OCI-M2 (cell line): ENCODE results near the gene PAIP1.
"Not testable (repeated sequence)": the region's sequence is repeated elsewhere in the genome, so short reads cannot be mapped to it uniquely, and the experiment has no call there.

Experiments
- DNase-seq: peaks from one replicate; lab custom pipeline; 2025; ENCODE audit not compliant: unreplicated experiment; lab: John Stamatoyannopoulos, UW

PAIP1 gene

DNA sequence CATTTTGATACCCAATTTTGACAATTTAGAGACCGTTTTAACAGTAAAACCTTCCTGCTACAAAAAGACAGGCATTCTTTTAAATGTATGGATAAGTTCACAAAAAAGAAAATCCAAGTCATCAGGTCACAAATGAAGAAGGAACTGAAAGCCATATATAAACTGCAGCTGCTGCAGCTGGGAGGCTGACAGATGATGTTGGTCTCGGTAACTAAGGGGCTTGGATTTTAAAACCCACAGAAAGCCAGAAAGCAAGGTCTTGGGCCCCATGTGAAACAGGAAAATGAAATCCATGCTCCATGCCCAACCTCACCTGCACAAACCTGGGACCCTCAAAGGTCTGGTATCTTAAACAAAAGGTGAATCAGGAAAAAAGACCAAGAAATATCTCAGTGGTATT lies 26.2 kb downstream of the PAIP1 start:
- no peak for DNase-seq

DNA sequence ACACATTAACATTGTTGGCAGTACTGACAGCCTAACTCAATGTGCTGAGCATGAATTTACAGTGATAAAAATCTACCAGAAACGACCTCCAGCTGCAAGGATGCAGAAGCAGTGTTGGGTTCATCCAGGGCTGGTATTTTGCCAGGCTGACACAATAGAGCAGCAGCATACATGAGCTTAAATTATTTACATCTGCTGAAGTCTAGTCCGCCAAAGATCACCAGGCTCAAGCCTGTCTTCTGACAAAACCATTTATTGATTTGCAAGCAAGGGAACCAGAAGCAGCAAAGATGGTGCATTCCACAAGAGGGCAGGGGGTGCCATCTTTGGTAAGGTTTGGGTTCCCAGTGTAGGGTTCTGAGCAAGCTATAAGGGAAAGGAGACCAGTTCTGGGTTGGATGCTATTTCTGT lies 33.2 kb downstream of the PAIP1 start:
- no peak for DNase-seq

DNA sequence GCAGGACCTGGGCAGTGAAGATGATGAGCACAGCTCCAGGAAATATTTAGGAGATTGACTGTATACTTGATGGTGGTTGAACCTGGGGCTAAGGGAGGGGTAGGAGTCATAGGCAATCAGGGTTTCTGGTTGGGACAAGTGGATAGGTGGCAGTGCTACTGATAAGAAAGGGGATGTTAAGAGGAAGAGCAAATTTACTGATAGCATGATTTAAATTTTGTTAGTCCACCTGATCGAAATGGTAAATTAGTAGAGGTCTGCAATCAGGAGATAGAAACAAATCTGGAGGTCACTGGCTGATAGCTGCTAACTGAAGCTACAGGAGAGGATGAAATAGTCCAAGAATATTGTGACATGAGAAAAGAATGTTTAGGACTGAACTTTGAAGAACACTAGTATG lies 36.3 kb downstream of the PAIP1 start:
- DNase-seq: no peak

DNA sequence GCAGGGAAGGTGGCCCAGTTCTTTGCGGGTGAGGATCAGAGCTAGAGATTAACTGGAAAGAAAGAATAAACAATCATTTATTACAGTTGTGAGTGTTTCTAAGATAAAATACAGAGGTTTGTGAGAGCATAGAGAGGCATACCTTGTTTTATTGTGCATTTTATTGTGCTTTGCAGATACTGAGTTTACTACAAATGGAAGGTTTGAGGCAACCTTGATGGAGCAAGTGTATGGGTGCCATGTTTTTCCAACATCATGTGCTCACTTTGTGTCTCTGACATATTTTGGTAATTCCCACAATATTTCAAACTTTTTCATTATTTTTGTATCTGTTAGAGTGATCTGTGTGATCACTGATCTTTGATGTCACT lies 41.2 kb downstream of the PAIP1 start:
- no peak for DNase-seq

DNA sequence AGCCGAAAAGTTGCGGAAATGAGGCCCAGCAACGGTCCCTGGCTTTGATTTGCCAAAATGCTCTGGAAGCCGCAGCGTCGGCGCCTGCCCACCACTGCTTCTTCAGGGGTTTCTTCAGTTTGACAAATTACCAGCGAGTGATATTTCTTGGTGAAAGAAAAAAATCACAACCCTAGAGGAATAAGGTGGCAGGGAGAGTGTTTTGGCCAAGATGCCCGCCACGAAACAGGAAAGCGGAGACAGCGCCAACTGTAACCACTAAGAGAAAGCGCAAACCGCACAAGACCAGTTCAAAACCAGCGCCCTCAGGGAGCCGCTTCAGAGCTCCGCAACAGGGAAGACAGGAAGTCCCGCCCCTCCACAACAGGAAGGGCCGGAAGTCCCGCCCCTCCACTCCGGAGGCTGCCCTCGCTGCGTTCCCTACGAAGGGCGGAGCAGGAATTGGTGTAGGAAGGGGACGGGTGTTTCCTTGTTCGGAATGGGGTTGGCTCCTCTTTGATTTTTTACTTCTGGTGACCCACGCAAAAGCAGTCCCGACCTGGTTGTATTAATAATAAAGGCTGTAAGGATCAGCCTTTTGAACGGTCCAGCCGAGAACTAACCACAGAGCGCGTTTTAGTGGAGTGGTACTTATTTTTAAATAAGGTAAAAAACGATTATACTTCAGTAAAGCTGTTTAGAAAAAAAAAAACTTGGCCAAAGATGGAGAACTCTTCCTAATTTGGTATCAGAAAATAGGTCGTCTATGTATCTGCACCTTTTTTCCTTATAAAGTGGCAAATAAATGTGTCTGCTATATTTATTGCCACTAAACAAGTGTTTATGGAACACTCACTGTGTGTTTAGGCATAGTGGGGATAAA lies 41.8 kb downstream of the PAIP1 start, which contains the start of gene C5orf34:
TSS of gene C5orf34 (minus strand) at position 333 of the 862 bp plus-strand sequence. CDS start 5,809 bp downstream, outside the sequence.
- peak; percentile 81 for DNase-seq

DNA sequence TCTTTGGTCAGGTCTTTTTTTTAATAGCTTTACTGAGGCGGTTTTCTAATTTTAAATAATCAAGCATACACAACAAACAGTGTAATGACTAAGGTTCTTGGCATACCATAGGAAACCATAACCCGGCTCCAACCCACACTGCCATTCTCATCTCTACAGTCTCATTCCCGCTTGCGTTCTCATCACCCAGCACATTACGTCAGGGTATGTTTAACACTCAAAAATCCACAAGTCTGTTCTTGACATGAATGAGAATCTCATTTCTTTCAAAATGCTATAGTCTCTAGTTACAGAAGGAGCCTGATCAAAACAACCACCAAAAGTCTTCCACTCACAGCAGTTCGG lies 42.4 kb downstream of the PAIP1 start:
- DNase-seq: no peak

DNA sequence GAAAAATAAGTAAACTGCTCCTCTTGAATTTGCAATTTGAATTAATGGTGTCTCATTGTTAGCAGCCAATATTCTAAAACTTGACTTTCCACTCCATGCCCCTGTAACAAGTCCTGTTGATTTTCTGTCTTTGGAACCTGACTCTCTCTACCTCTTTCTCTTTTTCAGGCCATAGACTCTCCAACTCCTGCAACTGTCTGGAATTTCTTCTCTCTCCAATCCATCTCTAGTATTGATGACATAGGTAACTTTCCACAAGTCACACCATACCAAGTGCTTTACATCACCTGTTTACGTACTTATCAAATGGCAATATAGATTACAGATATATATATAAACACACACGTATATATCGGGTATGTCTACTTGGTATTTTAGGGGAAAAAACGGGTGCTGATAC lies 42.9 kb downstream of the PAIP1 start:
- no peak for DNase-seq

DNA sequence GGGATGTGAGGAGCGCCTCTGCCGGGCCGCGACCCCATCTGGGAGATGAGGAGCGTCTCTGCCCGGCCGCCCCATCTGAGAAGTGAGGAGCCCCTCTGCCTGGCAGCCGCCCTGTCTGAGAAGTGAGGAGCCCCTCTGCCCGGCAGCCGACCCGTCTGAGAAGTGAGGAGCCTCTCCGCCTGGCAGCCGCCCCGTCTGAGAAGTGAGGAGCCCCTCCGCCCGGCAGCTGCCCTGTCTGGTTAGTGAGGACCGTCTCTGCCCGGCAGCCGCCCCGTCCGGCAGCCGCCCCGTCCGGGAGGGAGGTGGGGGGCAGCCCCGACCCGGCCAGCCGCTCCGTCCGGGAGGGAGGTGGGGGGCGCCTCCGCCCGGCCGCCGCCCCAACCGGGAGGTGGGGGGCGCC lies 45.8 kb downstream of the PAIP1 start:
- not testable (repeated sequence) for DNase-seq

DNA sequence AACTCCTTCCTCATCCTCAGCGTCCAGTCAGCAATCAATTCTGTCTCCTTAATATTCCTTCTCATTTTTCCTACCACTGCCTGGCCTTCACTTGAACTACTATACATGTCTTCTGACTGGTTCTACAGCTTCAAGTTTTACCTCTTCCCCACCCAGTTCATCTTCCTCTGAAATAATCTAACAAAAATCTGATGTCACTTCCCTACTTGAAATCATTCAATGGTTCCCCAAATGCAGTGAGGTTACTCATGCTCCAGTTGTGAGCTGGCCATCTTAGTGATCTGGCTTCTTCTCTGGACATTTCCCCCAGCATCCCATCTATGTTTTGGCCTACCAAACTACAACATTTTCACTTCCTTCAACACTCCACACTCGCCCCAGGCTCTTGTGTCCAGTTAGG lies 58.3 kb downstream of the PAIP1 start:
- no peak for DNase-seq

DNA sequence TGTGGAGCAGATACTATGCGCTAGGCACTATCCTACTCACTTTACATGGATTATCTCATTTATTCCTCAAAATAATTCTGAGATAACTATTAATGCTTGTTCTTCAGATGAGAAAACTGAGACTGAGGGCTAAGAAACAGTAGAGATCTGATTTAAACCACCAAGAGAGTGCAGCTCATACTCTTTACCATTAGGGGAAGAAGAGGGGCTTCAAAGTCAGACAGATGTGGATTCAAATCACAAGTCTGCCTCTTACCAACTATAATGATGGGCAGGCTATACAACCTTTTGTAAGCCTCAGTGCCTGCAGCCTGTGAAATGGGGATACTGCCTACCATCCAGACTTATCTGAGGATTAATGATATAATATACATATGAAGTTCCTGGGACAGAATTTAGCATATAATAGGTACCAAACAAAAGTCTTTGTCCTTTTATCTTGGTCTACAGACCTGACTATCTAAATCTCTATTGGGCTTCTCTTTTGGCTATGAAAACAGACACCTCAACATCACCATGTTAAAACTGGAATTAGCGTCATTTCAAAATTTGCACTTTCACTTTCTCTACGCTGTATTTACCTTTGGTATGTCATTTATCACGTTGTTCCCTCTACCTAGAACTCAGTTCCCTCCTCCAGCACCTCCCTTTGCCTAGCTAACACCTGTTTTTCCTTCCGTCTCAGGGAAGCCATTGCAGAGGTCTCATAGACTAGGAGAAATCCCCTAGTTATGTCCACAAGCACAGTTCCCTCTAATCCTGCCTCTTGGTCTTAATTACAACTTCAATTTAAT lies 59.4 kb downstream of the PAIP1 start:
- DNase-seq: no peak

DNA sequence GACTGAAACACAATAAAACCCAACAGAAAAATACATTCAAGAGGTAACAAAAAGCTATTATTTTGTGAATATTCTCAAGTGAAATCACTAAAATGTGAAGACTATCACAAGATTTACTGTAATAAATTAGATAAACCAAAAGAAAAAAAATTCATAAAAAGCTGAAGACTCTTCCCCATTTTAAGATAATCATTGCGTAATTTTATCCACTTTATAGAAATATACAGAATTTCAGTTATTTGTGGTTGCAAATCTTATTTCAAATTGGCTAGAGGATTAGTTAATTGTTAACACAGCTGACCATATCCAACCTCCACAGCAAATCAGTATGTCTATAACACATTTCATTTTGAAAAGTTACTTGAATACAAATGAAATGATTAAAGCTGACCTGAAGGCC lies 65.6 kb downstream of the PAIP1 start:
- DNase-seq: no peak

DNA sequence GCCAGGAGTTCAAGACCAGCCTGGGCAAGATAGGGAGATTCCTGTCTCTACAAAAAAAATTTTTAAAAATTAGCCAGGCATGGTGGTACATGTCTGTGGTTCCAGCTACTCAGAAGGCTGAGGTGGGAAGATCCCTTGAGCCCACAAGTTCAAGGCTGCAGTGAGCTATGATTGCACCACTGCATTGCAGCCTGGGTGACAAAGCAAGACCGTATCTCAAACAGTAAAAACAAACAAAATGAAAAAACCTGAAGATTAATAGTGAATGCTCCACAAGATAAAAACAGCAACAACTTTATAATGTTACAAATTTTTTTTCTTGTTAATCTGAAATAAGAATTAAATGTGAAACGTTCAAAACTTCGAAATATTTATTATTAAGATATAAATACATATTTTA lies 70.5 kb downstream of the PAIP1 start:
- no peak for DNase-seq

DNA sequence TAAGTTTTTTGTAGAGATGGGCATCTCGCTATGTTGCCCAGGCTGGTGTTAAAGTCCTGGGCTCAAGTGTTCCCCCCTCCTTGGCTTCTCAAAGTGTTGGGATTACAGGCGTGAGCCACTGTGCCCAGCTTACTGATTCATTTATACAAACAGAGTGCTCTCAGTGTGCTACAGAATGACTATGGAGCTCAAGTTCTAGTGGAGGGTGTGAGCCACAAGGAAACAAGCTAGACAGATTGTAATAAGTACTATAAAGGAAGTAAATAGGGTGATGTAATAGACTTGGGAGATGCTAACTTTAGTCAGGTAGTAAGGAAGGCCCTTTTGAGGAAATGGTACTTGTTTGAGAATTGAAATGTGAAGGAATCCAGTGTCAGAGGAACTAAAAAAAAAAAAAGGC lies 71.5 kb downstream of the PAIP1 start:
- no peak for DNase-seq

DNA sequence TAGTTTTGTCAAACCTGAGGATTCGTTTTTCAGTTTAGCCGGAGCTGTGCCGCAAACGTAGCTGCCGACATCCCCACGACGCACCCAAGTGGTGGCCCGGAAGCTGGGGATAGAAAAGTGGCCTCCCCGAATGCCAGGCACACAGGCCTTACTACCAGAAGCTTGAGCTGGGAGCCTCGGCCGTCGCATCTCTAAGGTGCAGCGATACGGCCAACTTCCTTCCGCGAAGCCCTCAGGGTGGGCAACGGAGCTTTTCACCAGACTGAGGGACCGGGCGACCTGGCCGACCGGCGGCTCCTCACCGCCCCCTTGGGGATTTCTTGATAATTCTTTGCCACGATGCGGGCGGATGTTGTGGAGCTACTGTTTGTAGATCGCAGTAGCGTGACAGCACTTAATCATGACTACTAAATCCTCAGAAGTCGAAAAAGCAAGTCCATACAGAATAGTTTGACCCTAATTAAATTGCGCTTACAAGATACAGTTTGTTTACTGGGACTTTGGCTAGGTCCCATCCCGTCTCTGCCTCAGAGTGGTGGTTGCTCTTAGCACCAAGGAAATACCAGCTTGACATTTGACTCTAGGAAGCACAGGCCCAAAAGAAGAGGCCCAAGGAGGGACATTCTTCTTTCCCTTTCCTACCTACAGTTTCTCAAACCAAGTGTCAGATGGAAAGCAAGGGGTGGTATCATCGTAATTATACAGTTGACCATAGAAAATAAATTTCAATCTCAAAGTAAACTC lies 72.6 kb downstream of the PAIP1 start:
- DNase-seq: peak; percentile 71

DNA sequence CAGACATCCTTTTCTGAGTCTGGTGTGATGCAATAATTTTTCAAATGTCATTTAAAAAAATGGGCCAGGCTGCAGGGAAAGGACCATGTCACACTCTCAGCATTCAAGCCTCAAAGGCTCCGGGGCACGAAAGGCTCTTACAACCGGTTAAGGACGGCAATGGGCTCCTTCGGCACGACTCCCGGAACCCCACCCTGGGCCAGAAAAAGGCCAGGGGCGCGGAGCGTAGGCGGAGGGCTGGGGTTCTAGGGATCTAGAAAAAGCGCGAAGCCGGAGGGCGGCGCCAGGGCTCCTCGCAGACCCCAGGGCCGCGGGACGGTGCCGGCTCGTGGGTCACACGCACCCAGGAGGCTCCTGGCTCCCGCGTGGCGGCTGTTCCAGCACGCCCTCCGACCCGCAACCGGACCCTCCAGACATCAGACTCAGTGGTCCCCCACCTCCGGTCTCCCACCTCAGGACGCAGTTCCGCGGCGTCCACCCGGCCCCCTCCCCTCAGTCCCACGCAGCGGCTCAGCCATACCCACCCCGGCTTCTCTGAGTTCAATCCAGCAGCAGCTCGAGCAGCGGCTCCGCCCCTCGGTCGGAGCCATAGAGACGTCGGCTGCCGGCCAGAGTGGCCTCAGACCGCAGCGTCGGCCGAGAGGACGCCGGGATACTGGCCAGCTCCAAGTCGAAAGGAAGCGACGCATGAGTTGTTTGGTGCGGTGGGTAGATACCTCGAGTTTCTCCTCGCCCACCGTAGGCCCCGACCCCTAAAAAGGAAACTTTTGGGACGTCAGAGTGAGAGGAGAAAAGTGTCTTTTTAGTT lies 73.4 kb downstream of the PAIP1 start, which contains the start of gene TMEM267:
TSS of gene TMEM267 (minus strand) at position 568 of the 808 bp plus-strand sequence. CDS start 29,896 bp downstream, outside the sequence.
- peak; percentile 63 for DNase-seq

DNA sequence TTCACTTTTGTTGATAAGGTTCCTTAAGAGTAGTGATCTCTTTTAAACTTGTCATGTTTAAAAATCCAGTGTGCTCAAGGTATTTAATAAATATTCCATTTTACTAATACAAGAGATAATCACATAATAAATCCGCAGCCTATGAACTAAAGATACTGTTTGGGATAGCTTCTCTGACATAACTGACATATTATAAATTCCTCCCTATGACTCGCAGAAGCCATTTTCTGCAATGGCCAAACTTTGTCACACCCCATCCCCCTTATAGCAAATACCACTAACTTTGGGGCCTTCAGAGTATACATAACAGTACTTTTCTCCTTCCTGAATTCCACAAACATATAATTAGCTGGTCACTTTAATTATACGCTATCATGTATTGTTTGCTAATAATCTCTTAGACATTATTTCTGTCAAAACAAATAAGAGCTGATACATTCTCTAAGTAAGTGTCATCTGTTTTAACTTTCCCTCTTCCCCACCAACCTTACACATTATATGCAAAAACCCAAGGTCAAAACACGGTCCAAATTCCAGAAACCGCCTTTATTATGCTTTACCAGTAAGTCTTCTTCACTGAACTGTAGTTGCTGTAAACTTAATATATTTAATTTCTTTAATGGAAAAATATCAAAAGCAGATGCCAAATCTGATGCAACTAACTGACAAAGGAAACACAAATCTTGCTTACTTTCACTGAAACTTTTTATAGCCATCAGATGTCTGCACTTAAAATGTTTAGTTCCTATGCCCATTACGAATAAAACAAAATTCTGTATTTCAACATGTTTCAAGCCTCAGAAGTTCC lies 74.2 kb downstream of the PAIP1 start:
- no peak for DNase-seq
